SK-N-SH treated with all-trans-retinoic acid at 6 μM for 48 hours (cell line): ENCODE results near the gene TRIP11.
"Not testable (repeated sequence)": the region's sequence is repeated elsewhere in the genome, so short reads cannot be mapped to it uniquely, and the experiment has no call there.

Source experiments
- PPARA ChIP-seq: fragments of 250-450 bp; sonication (Bioruptor Pico); IDR thresholded peaks from 2 replicates; pipeline ENCODE4 v1.5.0; 2020; ENCODE audit warnings: mild to moderate bottlenecking, borderline replicate concordance
- TF ChIP-seq, protein P1 (sequence below): fragments of 250-450 bp; sonication (Bioruptor Pico); IDR thresholded peaks from 2 replicates; pipeline ENCODE4 v1.8.0; 2020; ENCODE audit warnings: mild to moderate bottlenecking, moderate library complexity, borderline replicate concordance
- TF ChIP-seq, protein P2 (sequence below): fragments of 250-450 bp; sonication (Bioruptor Pico); IDR thresholded peaks from 2 replicates; pipeline ENCODE4 v1.5.1; 2020; ENCODE audit warnings: low read depth, mild to moderate bottlenecking, moderate library complexity

DNA sequence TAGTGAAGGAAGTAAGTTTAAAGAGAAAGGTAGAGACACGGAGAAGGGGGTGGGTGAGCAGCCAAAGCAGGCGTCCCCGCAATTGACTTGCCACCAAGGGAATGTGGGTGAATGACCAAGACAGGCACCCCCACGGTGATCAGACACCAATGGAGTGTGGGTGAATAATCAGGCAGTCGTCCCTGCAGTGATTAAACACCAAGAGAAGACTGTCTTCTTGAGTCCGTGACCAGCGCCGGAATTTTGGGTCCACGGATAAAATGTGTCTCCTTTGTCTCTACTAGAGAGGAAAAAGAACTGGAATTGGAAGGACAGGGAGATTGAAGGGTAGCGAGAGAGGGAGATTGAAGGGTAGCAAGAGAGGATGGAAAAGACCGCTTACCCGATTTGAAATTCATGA lies 9.4 kb upstream of the TRIP11 start:
- TF ChIP-seq, protein P1, sequence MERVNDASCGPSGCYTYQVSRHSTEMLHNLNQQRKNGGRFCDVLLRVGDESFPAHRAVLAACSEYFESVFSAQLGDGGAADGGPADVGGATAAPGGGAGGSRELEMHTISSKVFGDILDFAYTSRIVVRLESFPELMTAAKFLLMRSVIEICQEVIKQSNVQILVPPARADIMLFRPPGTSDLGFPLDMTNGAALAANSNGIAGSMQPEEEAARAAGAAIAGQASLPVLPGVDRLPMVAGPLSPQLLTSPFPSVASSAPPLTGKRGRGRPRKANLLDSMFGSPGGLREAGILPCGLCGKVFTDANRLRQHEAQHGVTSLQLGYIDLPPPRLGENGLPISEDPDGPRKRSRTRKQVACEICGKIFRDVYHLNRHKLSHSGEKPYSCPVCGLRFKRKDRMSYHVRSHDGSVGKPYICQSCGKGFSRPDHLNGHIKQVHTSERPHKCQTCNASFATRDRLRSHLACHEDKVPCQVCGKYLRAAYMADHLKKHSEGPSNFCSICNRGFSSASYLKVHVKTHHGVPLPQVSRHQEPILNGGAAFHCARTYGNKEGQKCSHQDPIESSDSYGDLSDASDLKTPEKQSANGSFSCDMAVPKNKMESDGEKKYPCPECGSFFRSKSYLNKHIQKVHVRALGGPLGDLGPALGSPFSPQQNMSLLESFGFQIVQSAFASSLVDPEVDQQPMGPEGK (CRISPR knock-in tag), result not testable (repeated sequence)
- TF ChIP-seq, protein P2, sequence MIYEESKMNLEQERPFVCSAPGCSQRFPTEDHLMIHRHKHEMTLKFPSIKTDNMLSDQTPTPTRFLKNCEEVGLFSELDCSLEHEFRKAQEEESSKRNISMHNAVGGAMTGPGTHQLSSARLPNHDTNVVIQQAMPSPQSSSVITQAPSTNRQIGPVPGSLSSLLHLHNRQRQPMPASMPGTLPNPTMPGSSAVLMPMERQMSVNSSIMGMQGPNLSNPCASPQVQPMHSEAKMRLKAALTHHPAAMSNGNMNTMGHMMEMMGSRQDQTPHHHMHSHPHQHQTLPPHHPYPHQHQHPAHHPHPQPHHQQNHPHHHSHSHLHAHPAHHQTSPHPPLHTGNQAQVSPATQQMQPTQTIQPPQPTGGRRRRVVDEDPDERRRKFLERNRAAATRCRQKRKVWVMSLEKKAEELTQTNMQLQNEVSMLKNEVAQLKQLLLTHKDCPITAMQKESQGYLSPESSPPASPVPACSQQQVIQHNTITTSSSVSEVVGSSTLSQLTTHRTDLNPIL (CRISPR knock-in tag), result not testable (repeated sequence)
- not testable (repeated sequence) for TF ChIP-seq PPARA (CRISPR knock-in tag)
